Stimulated activated memory B cell treated with anti-CD40 and anti-IgM and Interleukin-4, amounts not matched to agents 10 μg/mL and 1 μg/mL and 100 μg/mL, for 72 hours (primary cell): ENCODE data around the gene ALG12.
"Not testable (repeated sequence)": the region's sequence is repeated elsewhere in the genome, so short reads cannot be mapped to it uniquely, and the experiment has no call there.

Experiments
- ATAC-seq: fragments of 150-1000 bp; cut with Tn5 transposase; 2 replicates; pipeline ENCODE4 v1.10.0; 2021
- H3K27ac Mint-ChIP-seq: one replicate; pipeline ENCODE4 v1.8.0; 2022; ENCODE audit warnings: mild to moderate bottlenecking, mixed read lengths
- H3K27me3 Mint-ChIP-seq: one replicate; pipeline ENCODE4 v1.8.0; 2022; ENCODE audit warnings: mixed read lengths
- H3K36me3 Mint-ChIP-seq: one replicate; pipeline ENCODE4 v1.8.0; 2022; ENCODE audit warnings: mixed read lengths
- H3K4me1 Mint-ChIP-seq: one replicate; pipeline ENCODE4 v1.8.0; 2022; ENCODE audit warnings: mixed read lengths
- H3K4me3 Mint-ChIP-seq: one replicate; pipeline ENCODE4 v1.8.0; 2022; ENCODE audit warnings: mild to moderate bottlenecking, moderate library complexity, mixed read lengths
- H3K9me3 Mint-ChIP-seq: one replicate; pipeline ENCODE4 v1.8.0; 2022; ENCODE audit warnings: mixed read lengths

The ALG12 gene

DNA sequence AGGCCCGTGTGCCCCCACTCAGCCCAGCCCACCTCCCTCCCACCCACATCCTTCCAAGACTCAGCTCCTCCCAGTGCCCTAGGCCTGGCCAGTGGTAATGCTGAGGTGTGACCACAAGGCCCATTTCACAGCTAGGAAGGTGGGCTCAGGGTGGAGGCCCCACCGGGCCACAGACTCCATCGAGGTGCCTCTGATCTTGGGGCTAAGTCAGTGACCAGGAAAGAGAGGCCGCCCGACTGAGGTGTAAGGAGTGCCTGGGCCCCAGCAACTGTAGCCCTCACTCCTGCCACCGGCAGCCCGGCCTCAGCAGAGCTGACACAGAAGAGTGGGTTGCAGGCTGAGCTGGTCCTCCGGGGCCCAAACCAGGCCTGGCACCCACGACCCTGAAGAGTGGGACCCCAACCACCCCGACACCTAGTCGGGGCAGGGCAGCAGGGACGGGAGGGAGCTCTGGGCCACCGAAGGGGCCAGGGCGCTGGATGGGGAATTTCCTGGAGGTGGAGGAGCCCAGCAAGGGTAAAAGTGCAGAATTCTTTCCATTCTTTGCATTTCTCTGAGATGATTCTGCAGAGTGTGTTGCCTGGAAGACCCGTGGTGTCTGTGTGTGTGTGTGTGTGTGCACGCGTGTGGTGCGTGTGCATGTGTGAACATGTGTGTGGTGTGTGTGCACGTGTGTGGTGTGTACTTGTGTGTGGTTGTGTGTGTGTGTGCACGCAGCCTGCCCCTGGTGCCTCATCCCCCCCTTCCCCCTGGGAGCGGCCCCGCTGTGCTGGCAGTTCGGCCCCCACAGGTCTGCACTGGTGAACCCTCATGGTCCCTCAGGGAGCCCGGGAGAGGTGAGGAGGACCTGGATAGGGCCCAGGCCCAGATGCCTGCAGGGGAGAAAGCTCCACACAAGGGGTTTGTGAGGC lies 34.0 kb upstream of the ALG12 start:
- no peak for ATAC-seq
- Mint-ChIP-seq H3K36me3 (no peaks in the 10 kb centered on the region), H3K9me3 (no peaks in the 10 kb centered on the region), H3K27ac (no peak overlapping the region), H3K4me3 (no peak overlapping the region), H3K27me3 (no peaks in the 10 kb centered on the region), H3K4me1 (peaks cover 28% of the 10 kb centered on the region)

DNA sequence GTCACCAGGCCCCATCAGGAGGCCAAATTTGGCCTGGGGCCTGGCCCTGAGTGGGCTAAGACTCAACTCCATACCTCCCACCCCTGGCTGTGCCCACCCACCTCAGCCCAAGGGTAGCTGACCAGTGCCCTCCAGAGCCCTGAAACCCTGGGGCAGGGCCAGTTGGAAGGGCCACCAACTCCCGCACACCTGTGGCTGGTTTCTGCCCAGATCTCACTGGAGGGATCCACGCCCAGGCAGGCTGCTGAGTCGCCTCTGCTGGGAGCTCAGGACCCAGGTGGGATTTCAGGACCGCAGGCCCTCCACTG lies 33.4 kb upstream of the ALG12 start:
- peak overlapping the region; percentile 90 for H3K27ac Mint-ChIP-seq
- peaks cover 28% of the 10 kb centered on the region for H3K4me1 Mint-ChIP-seq
- no peak overlapping the region for H3K4me3 Mint-ChIP-seq
- ATAC-seq = no peak
- no peaks in the 10 kb centered on the region for H3K9me3 Mint-ChIP-seq
- H3K36me3 Mint-ChIP-seq = no peaks in the 10 kb centered on the region
- no peaks in the 10 kb centered on the region for H3K27me3 Mint-ChIP-seq

GRCh38 chr22:49951000-49951677 lies 32.9 kb upstream of the ALG12 start:
- H3K9me3 Mint-ChIP-seq = no peaks in the 10 kb centered on the region
- peak; percentile 67 for ATAC-seq
- H3K4me3 Mint-ChIP-seq = no peak overlapping the region
- peaks cover 28% of the 10 kb centered on the region for H3K4me1 Mint-ChIP-seq
- H3K27ac Mint-ChIP-seq = peak overlapping the region; percentile 90
- no peaks in the 10 kb centered on the region for H3K27me3 Mint-ChIP-seq
- H3K36me3 Mint-ChIP-seq = no peaks in the 10 kb centered on the region

DNA sequence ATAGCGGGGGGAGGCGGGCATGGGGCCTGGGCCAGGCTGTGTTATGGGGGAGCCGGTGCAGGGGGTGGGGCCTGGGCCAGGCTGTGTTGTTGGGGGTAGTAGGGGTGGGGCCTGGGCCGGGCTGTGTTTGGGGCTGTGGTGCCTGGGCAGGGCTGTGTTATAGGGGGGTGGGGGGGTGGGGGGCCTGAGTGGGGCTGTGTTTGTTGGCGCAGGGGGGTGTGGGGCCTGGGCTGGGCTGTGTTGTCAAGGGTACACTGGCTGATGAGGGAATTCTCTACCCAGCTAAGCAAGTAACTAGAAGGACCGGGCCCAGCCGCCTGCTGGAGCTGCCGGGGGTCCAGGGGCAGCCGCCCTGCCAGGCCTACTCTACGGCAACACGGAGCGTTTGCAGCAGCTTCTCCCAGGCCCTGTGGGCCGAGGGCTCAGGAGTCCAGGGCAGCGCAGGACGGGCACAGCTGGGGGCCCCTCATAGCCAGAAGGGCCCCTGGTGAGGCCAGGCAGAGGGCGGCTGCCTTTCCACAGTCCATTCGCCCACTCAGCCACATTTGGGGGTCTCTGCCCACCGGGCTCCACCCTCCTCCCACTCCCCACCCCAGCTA lies 32.3 kb upstream of the ALG12 start:
- Mint-ChIP-seq H3K27ac (peak overlapping the region; percentile 90), H3K36me3 (no peaks in the 10 kb centered on the region), H3K27me3 (no peaks in the 10 kb centered on the region)

GRCh38 chr22:49949914-49950292 lies 31.7 kb upstream of the ALG12 start:
- peaks cover 28% of the 10 kb centered on the region for H3K4me1 Mint-ChIP-seq
- H3K9me3 Mint-ChIP-seq = no peaks in the 10 kb centered on the region
- H3K4me3 Mint-ChIP-seq = no peak overlapping the region
- H3K27me3 Mint-ChIP-seq = no peaks in the 10 kb centered on the region
- no peaks in the 10 kb centered on the region for H3K36me3 Mint-ChIP-seq
- no peak for ATAC-seq
- peak overlapping the region; percentile 90 for H3K27ac Mint-ChIP-seq

More for the DNA sequence above, 32.3 kb upstream of the ALG12 start:
- Mint-ChIP-seq H3K9me3 (no peaks in the 10 kb centered on the region), H3K4me1 (peaks cover 28% of the 10 kb centered on the region), H3K4me3 (no peak overlapping the region)
- ATAC-seq = peak; percentile 25

DNA sequence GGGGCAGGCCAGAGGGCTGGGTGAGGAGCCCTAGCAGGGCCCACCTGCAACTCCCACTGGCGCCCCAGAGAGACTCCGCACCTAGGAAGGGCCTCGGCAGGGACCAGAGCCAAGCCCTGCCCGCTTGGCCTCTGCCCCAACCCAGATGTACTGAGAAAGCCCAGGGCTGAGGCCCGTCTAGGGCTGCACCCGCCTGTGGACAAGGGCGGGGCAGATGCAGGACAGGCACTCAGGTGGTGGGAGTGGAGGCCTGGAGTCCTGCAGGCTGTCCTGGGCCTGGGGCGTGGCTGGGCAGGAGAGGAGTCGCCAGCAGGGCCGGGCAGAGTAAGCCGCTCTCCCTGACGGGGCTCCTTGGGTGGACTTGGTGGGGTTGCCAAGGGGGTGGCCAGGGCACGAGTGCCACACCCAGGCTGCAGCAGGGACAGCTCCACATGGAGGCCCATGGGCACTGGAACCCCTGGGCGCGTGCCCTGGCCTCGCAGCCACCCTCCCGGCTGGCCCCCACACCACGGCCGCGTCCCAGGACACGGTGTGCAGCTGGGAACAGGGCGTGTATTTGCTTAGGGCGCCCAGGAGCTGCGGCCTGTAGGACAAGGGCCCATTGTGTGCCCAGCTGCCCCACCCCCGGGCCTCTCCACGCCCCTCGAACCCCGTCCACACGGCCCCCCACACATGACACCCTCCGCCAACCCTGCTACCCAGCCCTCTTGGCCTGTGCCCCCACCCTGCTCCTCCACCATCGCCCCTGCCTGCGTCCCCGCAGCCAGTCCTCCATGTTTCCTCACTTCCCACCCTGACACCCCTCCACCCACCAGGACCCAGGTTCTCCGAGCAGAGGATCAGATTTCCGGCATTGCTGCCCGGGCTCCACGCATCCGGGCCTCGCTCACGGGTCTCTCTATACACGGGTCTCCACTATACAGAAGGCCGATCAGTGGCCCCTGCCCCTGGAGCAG lies 31.0 kb upstream of the ALG12 start:
- Mint-ChIP-seq H3K36me3 (no peaks in the 10 kb centered on the region), H3K9me3 (no peaks in the 10 kb centered on the region), H3K4me1 (peaks cover 28% of the 10 kb centered on the region), H3K27me3 (no peaks in the 10 kb centered on the region), H3K4me3 (no peak overlapping the region), H3K27ac (peak overlapping the region; percentile 90)
- no peak for ATAC-seq

DNA sequence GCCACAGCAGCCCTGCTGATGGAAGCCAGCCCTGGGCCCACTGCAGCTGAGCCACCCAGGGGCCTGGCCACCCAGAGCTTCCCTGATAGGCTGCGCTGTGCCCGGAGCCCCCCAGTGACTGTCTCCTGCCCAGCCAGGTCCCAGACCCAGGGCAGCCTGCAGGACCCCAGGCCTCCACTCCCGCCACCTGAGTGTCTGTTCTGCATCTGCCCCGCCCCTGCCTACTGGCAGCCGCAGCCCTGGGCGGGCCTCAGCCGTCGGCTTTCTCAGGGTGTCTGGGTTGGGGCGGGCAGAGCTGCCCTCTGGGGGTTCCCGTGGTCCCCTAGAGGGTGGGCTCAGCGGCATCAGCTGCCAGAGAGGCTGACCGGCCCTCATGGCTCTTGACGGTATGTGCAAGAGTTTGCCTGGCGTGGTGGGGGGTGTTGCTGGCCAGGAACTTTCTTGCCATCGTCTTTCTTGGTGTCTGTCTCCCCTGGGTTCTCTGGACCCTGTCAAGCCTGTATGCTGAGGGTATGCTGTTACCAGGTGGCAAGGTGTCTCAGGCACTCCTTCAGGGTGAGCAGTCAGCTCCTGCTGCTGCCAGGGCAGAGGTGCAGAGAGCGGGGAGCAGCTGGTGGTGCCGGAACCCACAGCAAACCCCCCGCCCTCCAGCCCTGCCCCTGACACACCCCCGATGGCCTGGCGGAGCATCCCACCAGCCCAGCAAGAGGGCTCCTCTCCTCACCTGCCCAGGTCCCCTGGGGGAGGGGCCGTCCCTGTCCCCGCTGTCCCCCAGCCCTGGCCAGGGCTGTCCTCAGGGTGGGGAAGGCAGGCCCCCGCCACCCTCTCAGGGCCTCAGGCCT lies 30.1 kb upstream of the ALG12 start:
- H3K27ac Mint-ChIP-seq = peak overlapping the region; percentile 41
- H3K27me3 Mint-ChIP-seq = no peaks in the 10 kb centered on the region
- H3K9me3 Mint-ChIP-seq = no peaks in the 10 kb centered on the region
- peaks cover 33% of the 10 kb centered on the region for H3K4me1 Mint-ChIP-seq
- ATAC-seq = no peak
- no peak overlapping the region for H3K4me3 Mint-ChIP-seq
- H3K36me3 Mint-ChIP-seq = no peaks in the 10 kb centered on the region

GRCh38 chr22:49947296-49947622 lies 29.0 kb upstream of the ALG12 start:
- H3K4me1 Mint-ChIP-seq = peaks cover 27% of the 10 kb centered on the region
- no peaks in the 10 kb centered on the region for H3K9me3 Mint-ChIP-seq
- no peak overlapping the region for H3K4me3 Mint-ChIP-seq
- ATAC-seq = no peak
- H3K27me3 Mint-ChIP-seq = no peaks in the 10 kb centered on the region
- H3K36me3 Mint-ChIP-seq = no peaks in the 10 kb centered on the region
- no peak overlapping the region for H3K27ac Mint-ChIP-seq

DNA sequence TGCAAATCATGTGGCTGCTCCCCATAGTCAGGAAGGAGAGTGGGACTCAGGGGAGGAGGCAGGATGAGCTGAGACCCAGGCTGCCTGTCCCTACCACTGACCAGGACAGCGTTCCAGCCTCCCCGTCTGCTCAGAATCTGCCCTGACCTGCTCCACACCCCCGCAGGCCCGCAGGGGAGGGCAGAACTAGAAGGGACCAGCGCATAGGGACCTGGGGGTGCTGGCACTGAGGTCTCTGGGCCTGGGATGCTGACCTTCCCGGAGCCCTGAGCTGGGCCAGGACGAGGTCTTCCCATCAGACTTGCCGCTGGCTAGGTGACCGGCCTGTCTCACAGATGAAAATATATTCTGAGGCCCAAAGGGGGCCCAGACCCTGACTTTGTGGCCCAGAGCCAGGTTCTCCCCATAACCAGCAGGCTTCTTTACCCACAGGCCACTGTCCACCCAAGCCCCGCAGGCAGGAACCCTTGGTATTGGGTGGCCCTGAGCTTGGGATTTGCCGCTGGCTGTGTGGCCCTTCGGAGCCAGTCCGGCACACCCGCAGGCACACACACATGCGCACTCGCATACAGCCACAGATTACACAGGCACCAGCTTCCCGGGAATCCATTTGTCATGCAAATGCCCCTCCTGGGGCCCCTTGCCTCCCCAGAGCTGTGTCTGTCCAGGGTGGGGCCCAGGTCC lies 28.5 kb upstream of the ALG12 start:
- Mint-ChIP-seq H3K9me3 (no peaks in the 10 kb centered on the region), H3K4me3 (no peak overlapping the region), H3K4me1 (peaks cover 23% of the 10 kb centered on the region), H3K36me3 (no peaks in the 10 kb centered on the region), H3K27me3 (no peaks in the 10 kb centered on the region), H3K27ac (peak overlapping the region; percentile 91)
- no peak for ATAC-seq

GRCh38 chr22:49945042-49945794 lies 27.0 kb upstream of the ALG12 start:
- not testable (repeated sequence) for H3K27me3 Mint-ChIP-seq, H3K36me3 Mint-ChIP-seq, ATAC-seq, H3K9me3 Mint-ChIP-seq
- peak overlapping the region; percentile 44 for H3K4me3 Mint-ChIP-seq
- peaks cover 23% of the 10 kb centered on the region for H3K4me1 Mint-ChIP-seq
- H3K27ac Mint-ChIP-seq = peak overlapping the region; percentile 91

DNA sequence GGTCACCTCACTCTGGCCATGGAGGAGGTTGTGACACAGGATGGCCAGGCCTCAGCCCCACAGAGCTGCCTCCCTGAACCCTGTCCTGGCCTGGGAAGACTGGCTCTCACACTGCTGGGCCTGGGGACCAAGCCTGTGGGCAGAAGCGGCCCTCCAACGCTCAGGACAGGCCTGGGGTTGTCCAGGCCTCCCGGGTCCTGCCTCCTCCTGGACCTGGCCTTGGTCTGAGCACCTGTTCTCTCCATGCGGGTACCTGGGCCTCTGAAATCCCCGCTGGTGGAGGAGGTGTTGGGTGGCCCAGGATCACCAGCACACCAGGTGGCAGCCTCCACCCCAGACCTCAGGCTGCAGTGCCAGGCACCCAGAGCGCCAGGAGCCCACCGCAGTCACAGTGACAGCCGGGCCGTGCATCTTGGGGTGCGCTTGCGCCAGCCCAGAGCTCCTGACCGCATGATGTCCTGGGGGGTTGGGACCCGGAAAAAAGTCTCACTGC lies 26.2 kb upstream of the ALG12 start:
- H3K9me3 Mint-ChIP-seq = peaks cover 3% of the 10 kb centered on the region
- peaks cover 8% of the 10 kb centered on the region for H3K36me3 Mint-ChIP-seq
- peak overlapping the region; percentile 91 for H3K27ac Mint-ChIP-seq
- peaks cover 16% of the 10 kb centered on the region for H3K4me1 Mint-ChIP-seq
- H3K4me3 Mint-ChIP-seq = peak overlapping the region; percentile 78
- no peaks in the 10 kb centered on the region for H3K27me3 Mint-ChIP-seq
- ATAC-seq = peak; percentile 65

- Mint-ChIP-seq H3K27ac (peak overlapping the region; percentile 91), H3K27me3 (no peaks in the 10 kb centered on the region), H3K4me3 (peak overlapping the region; percentile 78), H3K36me3 (peaks cover 8% of the 10 kb centered on the region), H3K4me1 (peaks cover 16% of the 10 kb centered on the region), H3K9me3 (peaks cover 3% of the 10 kb centered on the region)
- ATAC-seq = peak; percentile 32
Observed at GRCh38 chr22:49943771-49944398, 25.6 kb upstream of the ALG12 start.

GRCh38 chr22:49943405-49943765 lies 25.1 kb upstream of the ALG12 start:
- H3K27ac Mint-ChIP-seq = peak overlapping the region; percentile 91
- H3K36me3 Mint-ChIP-seq = peaks cover 8% of the 10 kb centered on the region
- H3K4me3 Mint-ChIP-seq = peak overlapping the region; percentile 78
- no peaks in the 10 kb centered on the region for H3K27me3 Mint-ChIP-seq
- H3K9me3 Mint-ChIP-seq = peaks cover 3% of the 10 kb centered on the region
- ATAC-seq = peak; percentile 15
- H3K4me1 Mint-ChIP-seq = peaks cover 16% of the 10 kb centered on the region
